Inferior parietal cortex (tissue), 1 donor: ENCODE measurements around the gene CHD5.

Experiments used
- DNase-seq: peaks from one replicate; pipeline ENCODE4 v3.0.0-alpha.2; 2016; ENCODE audit errors: extremely low spot score

Gene CHD5

GRCh38 chr1:6099787-6100765 lies 80.0 kb downstream of the CHD5 start:
- DNase-seq = no peak

- DNase-seq = no peak
These were observed 80.8 kb downstream of the CHD5 start for GRCh38 chr1:6099297-6099696.

- no peak for DNase-seq
These were observed 81.6 kb downstream of the CHD5 start for GRCh38 chr1:6098303-6099215.

- DNase-seq = no peak
These were observed 82.3 kb downstream of the CHD5 start for GRCh38 chr1:6097824-6098223.

GRCh38 chr1:6097117-6097595 lies 83.0 kb downstream of the CHD5 start:
- DNase-seq = no peak

GRCh38 chr1:6096243-6097116 lies 83.6 kb downstream of the CHD5 start:
- DNase-seq = no peak

- DNase-seq = no peak
These were observed 84.4 kb downstream of the CHD5 start for GRCh38 chr1:6095511-6096242.

- DNase-seq = no peak
These were observed 85.2 kb downstream of the CHD5 start for GRCh38 chr1:6094801-6095505.

- no peak for DNase-seq
These were observed 85.9 kb downstream of the CHD5 start for GRCh38 chr1:6094246-6094645.

- no peak for DNase-seq
These were observed 86.5 kb downstream of the CHD5 start for GRCh38 chr1:6093611-6094010.

- DNase-seq = no peak
These were observed 87.0 kb downstream of the CHD5 start for GRCh38 chr1:6093071-6093470.

- no peak for DNase-seq
These were observed 87.9 kb downstream of the CHD5 start for GRCh38 chr1:6092211-6092610.

GRCh38 chr1:6091823-6092109 lies 88.4 kb downstream of the CHD5 start:
- DNase-seq = no peak

- DNase-seq = no peak
These were observed 88.9 kb downstream of the CHD5 start for GRCh38 chr1:6090996-6091822.

- no peak for DNase-seq
These were observed 89.8 kb downstream of the CHD5 start for GRCh38 chr1:6090288-6090687.

GRCh38 chr1:6088956-6089355 lies 91.2 kb downstream of the CHD5 start:
- DNase-seq = no peak

GRCh38 chr1:6087958-6088357 lies 92.2 kb downstream of the CHD5 start:
- DNase-seq = no peak

- DNase-seq = no peak
These were observed 92.7 kb downstream of the CHD5 start for GRCh38 chr1:6087377-6087772.

GRCh38 chr1:6086762-6087376 lies 93.3 kb downstream of the CHD5 start:
- no peak for DNase-seq
